Muscle of arm (tissue), 14 donors: ENCODE data around the gene VPS25. TPM values are rescaled to one million over a fixed set of nuclear protein-coding genes. Genes with fewer than 3 reads are reported as not detected.
"Not testable (repeated sequence)": the region's sequence is repeated elsewhere in the genome, so short reads cannot be mapped to it uniquely, and the experiment has no call there.

Source experiments
- DNase-seq: peaks from one replicate; pipeline ENCODE4 v3.0.0-alpha.2; 2013
- long read RNA-seq, 11 donors: transcript quantifications; one replicate each; lab custom pipeline, GENCODE V29; 2026
- polyA plus RNA-seq, 12 donors: library from polyadenylated mRNA; unstranded; fragments of 120-200 nt; gene quantifications; one replicate each; pipeline ENCODE4 v1.2.1, GENCODE V29; 2013; ENCODE audit not compliant: insufficient read length in 12 of 12

Gene VPS25
- polyA plus RNA-seq, result 10 to 100 TPM in 11 of 12 donors, not detected in 1; 25.0 to 46.1 (median 30.6) TPM
- long read RNA-seq, donor 1, transcript VPS25-201 (6 exons, 1,101 nt), result major isoform, 48 of 103 reads
- long read RNA-seq, donor 1, partial matches to known transcripts, result 44 of 103 reads
- long read RNA-seq, donor 1, other reads (novel, unspliced or antisense), result 5 of 103 reads
- long read RNA-seq, donor 2, transcript VPS25-201 (6 exons, 1,101 nt), result major isoform, 23 of 24 reads
- long read RNA-seq, donor 2, partial matches to known transcripts, result 0 of 24 reads
- long read RNA-seq, donor 2, other reads (novel, unspliced or antisense), result 0 of 24 reads
- long read RNA-seq, donor 3, transcript VPS25-201 (6 exons, 1,101 nt), result major isoform, 11 of 11 reads
- long read RNA-seq, donor 3, partial matches to known transcripts, result 0 of 11 reads
- long read RNA-seq, donor 3, other reads (novel, unspliced or antisense), result 0 of 11 reads
- long read RNA-seq, donor 4, transcript VPS25-201 (6 exons, 1,101 nt), result major isoform, 8 of 8 reads
- long read RNA-seq, donor 4, partial matches to known transcripts, result 0 of 8 reads
- long read RNA-seq, donor 4, other reads (novel, unspliced or antisense), result 0 of 8 reads
- long read RNA-seq, donor 5, transcript VPS25-201 (6 exons, 1,101 nt), result major isoform, 25 of 27 reads
- long read RNA-seq, donor 5, partial matches to known transcripts, result 0 of 27 reads
- long read RNA-seq, donor 5, other reads (novel, unspliced or antisense), result 0 of 27 reads
- long read RNA-seq, donor 6, transcript VPS25-201 (6 exons, 1,101 nt), result major isoform, 10 of 11 reads
- long read RNA-seq, donor 6, partial matches to known transcripts, result 0 of 11 reads
- long read RNA-seq, donor 6, other reads (novel, unspliced or antisense), result 0 of 11 reads
- long read RNA-seq, donor 7, transcript VPS25-201 (6 exons, 1,101 nt), result major isoform, 6 of 6 reads
- long read RNA-seq, donor 7, partial matches to known transcripts, result 0 of 6 reads
- long read RNA-seq, donor 7, other reads (novel, unspliced or antisense), result 0 of 6 reads
- long read RNA-seq, donor 8, transcript VPS25-201 (6 exons, 1,101 nt), result major isoform, 23 of 25 reads
- long read RNA-seq, donor 8, partial matches to known transcripts, result 0 of 25 reads
- long read RNA-seq, donor 8, other reads (novel, unspliced or antisense), result 0 of 25 reads
- long read RNA-seq, donor 9, transcript VPS25-201 (6 exons, 1,101 nt), result major isoform, 22 of 22 reads
- long read RNA-seq, donor 9, partial matches to known transcripts, result 0 of 22 reads
- long read RNA-seq, donor 9, other reads (novel, unspliced or antisense), result 0 of 22 reads
- long read RNA-seq, donor 10, transcript VPS25-201 (6 exons, 1,101 nt), result major isoform, 21 of 21 reads
- long read RNA-seq, donor 10, partial matches to known transcripts, result 0 of 21 reads
- long read RNA-seq, donor 10, other reads (novel, unspliced or antisense), result 0 of 21 reads
- long read RNA-seq, donor 11, transcript VPS25-201 (6 exons, 1,101 nt), result major isoform, 25 of 27 reads
- long read RNA-seq, donor 11, partial matches to known transcripts, result 0 of 27 reads
- long read RNA-seq, donor 11, other reads (novel, unspliced or antisense), result 0 of 27 reads

- peak; percentile 88 for DNase-seq
Observed at GRCh38 chr17:42773290-42774035, at the start of gene VPS25. VPS25 (plus strand) TSS chr17:42773449; CDS start chr17:42773476, 27 bp downstream.

- no peak for DNase-seq
Observed at GRCh38 chr17:42723636-42724035, 49.6 kb upstream of the VPS25 start.

- DNase-seq, result no peak
Observed at GRCh38 chr17:42725143-42725542, 48.1 kb upstream of the VPS25 start.

DNA sequence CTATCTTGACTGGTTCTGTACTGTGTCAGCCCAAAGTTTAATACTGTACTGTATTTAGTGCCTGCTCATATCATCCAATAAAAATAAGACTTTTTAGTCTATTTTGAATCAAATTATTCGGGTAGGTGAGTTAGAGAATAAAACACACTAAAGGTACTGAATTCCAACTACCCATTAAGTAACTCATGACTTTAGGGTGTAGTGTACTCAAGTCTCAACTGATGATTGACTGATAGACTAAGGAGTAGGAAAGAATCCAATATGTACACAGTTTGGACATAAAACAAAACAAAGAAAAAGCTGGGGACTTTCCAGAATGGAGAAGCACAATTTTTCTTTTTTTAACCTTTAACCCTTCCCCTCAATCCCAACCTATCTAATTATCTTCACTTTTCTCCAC lies 32.5 kb upstream of the VPS25 start:
- DNase-seq, result no peak

DNA sequence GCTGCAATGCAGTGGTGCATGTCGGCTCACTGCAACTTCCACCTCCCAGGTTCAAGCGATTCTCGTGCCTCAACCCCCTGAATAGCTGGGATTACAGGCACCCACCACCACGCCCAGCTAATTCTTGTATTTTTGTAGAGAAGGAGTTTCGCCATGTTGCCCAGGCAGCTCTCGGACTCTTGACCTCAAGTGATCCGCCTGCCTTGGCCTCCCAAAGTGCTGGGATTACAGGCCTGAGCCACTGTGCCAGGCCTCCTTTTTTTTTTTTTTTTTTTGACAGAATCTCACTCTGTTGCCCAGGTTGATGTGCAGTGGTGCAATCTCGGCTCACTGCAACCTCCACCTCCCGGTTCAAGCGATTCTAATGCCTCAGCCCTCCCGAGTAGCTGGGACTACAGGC lies 30.3 kb upstream of the VPS25 start:
- not testable (repeated sequence) for DNase-seq

- no peak for DNase-seq
Observed at GRCh38 chr17:42743595-42744282, 29.5 kb upstream of the VPS25 start.

DNA sequence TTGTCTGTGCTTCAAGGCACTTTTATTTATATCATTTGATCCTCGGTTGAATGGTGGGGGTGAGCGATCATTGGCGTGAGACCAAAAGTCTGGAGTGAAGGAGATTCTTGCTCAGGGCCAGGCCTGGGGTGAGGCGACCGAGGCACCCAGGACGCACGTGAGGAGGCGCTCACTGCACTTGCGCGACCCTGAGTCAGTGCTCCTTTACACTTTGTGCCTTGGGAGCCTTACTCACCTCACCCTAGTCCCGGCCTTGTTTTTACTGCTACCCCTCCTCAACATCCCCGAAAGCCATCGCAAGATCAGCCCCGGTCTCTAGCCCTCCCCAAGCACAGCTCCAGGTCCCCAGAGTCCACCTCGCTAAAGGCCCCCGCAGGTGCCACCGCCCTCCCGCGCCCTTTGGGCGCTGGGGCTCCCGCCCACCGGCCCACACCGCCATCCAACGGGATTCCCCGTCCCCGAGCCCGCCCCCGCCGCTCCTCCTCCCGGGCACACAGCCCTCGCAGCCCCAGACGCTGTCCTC lies 28.9 kb upstream of the VPS25 start:
- DNase-seq, result no peak

DNA sequence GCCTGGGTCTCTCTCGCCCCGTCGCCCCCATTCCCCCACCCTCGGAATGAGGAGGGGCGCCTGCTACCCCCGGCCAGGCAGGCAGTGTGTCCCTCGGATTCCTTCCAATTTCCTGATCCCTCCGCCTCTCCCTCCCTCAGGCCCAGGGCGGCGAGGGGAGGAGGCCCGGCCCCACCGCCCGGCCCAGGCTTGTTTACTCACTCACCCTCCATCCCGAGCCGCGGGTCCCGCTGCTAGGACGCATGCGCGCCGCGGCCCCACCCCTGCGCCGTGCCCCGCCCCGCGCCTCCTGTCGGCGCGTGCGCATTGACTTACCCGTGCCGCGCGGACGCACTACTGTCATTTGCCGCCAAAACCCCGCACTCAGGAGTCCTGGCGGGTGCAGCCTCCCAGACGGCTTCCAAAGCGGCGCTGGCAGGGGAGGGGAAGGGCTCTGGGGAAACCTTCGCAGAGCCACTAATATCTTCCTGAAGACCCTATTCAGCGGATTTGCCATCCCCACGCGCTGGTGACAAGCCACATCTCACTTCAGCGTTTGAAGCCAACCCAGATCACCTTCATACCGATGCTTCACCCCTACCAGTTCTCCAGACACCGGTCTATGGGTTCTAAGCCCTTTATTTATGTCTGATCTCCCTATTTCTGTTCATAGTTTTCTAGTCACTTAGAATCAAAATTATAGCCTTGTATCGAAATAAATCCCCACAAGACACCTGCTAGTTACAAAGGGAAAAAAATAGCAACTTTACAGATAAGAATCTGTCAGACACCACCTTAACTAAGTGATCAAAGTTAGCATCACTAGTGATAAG lies 28.2 kb upstream of the VPS25 start, which contains the start of gene EZH1:
TSS of gene EZH1 (minus strand) at position 235 of the 812 bp plus-strand sequence. CDS start 16,099 bp downstream, outside the sequence.
- DNase-seq, result peak; percentile 90

GRCh38 chr17:42748202-42748907 lies 24.9 kb upstream of the VPS25 start:
- DNase-seq, result peak; percentile 32

DNA sequence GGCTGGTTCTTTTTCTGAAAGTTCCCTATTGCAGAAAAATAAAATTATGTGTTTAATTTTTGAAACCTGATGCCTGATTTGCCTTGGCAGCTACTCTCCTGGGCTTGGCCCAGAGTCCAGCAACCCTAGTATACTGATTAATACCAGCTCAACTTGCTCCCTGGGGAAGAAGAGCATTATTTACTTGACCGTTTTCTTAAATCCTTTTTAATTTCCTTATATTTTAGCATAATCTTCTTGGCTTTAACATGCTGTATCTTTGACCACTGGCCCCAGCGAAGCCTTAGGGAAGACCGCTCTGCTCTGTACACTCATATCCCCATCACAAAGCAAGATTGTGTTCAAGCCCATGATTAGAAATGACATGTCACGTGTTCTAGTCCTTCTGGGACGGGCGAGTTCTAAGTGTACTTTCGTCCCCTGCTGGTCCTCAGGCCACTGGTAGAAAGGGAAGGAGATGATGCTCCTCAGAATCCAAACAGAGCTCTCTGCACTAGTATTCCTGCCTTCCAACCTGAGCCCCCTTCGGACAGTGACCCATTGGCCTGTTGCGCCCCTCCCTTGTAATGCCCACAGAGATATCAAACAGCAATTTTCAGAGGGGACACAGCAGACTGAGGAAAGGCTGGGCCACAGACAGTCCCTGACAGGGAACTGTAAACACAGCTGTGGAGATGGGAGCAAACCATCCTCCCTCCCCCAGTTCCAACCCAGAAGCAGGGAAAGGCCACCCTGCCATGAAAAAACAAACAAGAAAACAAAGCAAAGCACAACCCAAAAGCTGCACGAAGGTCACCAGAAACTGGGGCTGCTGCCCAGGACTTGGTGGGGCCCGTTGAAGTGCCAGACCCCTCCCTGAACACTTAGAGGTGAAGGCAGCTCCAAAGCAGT lies 24.1 kb upstream of the VPS25 start:
- no peak for DNase-seq

GRCh38 chr17:42750739-42751344 lies 22.4 kb upstream of the VPS25 start:
- peak; percentile 35 for DNase-seq

DNA sequence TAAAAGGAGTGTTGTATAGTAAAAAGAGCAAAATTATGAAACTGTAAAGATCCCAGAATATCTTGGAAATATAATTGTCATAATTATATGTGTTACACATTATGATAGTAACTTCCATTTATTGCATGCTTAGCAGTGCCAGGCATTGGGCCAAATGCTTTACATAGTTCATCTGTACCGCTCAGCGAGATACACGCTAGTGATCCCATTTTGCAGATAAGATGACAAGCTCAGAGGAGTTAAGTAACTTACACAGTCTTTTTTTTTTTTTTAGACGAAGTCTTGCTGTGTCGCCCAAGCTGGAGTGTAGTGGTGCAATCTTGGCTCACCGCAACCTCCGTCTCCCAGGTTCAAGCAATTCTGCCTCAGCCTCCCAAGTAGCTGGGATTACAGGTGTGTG lies 21.6 kb upstream of the VPS25 start:
- DNase-seq, result no peak

- DNase-seq, result no peak
Observed at GRCh38 chr17:42754782-42755181, 18.5 kb upstream of the VPS25 start.

DNA sequence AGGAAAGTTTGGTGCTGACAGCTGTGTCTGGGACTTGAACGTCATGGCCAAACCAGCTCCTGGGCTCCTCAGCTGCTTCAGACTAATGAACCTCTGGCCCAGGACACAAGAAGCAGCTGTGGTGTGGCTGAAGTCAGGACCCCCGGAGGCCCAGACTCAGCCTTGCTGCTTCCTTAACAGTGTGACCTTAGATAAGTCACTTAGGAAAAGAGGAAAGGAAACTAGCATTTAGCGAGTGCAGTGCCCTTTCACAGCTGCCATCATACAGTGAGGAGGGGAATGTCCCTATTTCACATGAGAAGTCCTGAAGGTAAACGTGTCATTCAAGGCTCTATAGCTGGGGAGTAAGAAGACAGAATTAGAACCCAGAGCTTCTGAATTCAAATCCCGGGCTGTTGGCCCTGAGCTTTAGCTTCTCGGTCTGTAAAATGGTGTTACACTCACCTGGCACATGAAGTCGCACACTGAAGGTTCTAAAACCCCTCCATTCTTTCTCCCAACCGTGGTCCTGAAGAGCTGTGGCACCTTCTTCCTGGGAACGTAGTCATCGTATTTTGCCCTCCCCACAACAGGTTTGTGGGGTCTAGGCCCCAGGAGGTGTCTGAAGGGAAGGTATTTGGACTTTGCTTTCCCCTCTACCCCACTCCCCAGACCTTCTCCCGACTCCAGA lies 13.1 kb upstream of the VPS25 start:
- DNase-seq, result no peak
